HUES64 (cell line): ENCODE results near the gene MRC1.

Source experiments
- H3K27ac ChIP-seq: 2 replicates; pipeline ENCODE4 v1.7.0; 2013; ENCODE audit warnings: low read depth, low read length, inconsistent platforms
- H3K27me3 ChIP-seq: 2 replicates; pipeline ENCODE4 v1.6.1; 2013; ENCODE audit warnings: mild to moderate bottlenecking, low read length; ENCODE audit not compliant: insufficient read depth
- H3K36me3 ChIP-seq: 2 replicates; pipeline ENCODE4 v1.6.1; 2013; ENCODE audit warnings: mild to moderate bottlenecking, low read length; ENCODE audit not compliant: insufficient read depth
- H3K4me1 ChIP-seq: 2 replicates; pipeline ENCODE4 v1.6.1; 2013; ENCODE audit warnings: mild to moderate bottlenecking, low read length, moderate library complexity; ENCODE audit not compliant: insufficient read depth
- H3K4me3 ChIP-seq: 2 replicates; pipeline ENCODE4 v1.5.1; 2013; ENCODE audit warnings: mild to moderate bottlenecking, low read length, moderate library complexity
- H3K9ac ChIP-seq: 2 replicates; pipeline ENCODE4 v1.6.1; 2013; ENCODE audit warnings: mild to moderate bottlenecking, low read depth, low read length
- H3K9me3 ChIP-seq: 2 replicates; pipeline ENCODE4 v1.6.1; 2013; ENCODE audit warnings: low read depth, low read length; ENCODE audit not compliant: insufficient read depth
- WGBS: fragments of 150-250, 120-280 bp; methylation state at CpG from one replicate; pipeline ENCODE4 v1.1.7; 2013; ENCODE audit warnings: missing lambda C conversion rate; 5-methylcytosine and 5-hydroxymethylcytosine counted together

The MRC1 gene

GRCh38 chr10:17906002-17906401 is 96.9 kb downstream of the MRC1 start:
- no peaks in the 10 kb centered on the region for H3K27me3 ChIP-seq
- H3K27ac ChIP-seq, result no peak overlapping the region
- H3K4me3 ChIP-seq, result no peak overlapping the region
- no peaks in the 10 kb centered on the region; the same call in 1 of the 2 replicates for H3K4me1 ChIP-seq
- no peak overlapping the region for H3K9ac ChIP-seq
- no peaks in the 10 kb centered on the region for H3K36me3 ChIP-seq
- WGBS, result 86% methylated on average over 1 of the region's 1 CpG
- H3K9me3 ChIP-seq, result no peaks in the 10 kb centered on the region

GRCh38 chr10:17907641-17908040 is 98.5 kb downstream of the MRC1 start:
- Histone ChIP-seq H3K27me3 (no peaks in the 10 kb centered on the region), H3K9me3 (no peaks in the 10 kb centered on the region), H3K27ac (no peak overlapping the region), H3K4me3 (no peak overlapping the region), H3K36me3 (no peaks in the 10 kb centered on the region), H3K4me1 (no peaks in the 10 kb centered on the region; the same call in 1 of the 2 replicates), H3K9ac (no peak overlapping the region)
- 89% methylated on average over 4 of the region's 4 CpGs for WGBS

DNA sequence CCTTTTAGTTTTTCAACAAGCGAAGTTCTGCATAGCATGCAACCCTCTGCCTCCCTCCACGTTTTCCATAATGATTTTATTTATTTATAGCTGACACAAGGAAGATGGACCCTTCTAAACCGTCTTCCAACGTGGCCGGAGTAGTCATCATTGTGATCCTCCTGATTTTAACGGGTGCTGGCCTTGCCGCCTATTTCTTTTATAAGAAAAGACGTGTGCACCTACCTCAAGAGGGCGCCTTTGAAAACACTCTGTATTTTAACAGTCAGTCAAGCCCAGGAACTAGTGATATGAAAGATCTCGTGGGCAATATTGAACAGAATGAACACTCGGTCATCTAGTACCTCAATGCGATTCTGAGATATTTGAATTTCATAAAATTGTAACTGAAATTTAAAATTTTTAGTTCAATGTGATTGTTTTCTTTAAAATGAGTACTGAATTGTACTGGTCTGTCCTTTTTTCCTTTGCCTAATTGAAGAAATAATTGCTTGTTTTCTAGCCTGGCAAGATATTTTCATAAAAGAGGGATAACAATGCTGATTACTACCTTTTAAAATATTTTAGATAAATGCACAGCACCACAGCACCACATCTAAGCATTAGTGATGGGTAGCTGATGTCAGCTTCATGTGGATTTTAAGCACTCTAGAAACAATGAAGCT is 101.1 kb downstream of the MRC1 start:
- H3K4me1 ChIP-seq, result no peaks in the 10 kb centered on the region; the same call in 1 of the 2 replicates
- H3K27me3 ChIP-seq, result no peaks in the 10 kb centered on the region
- H3K36me3 ChIP-seq, result no peaks in the 10 kb centered on the region
- no peak overlapping the region for H3K27ac ChIP-seq
- H3K9ac ChIP-seq, result no peak overlapping the region
- H3K4me3 ChIP-seq, result no peak overlapping the region
- H3K9me3 ChIP-seq, result no peaks in the 10 kb centered on the region
- 41% methylated on average over 12 of the region's 12 CpGs for WGBS

DNA sequence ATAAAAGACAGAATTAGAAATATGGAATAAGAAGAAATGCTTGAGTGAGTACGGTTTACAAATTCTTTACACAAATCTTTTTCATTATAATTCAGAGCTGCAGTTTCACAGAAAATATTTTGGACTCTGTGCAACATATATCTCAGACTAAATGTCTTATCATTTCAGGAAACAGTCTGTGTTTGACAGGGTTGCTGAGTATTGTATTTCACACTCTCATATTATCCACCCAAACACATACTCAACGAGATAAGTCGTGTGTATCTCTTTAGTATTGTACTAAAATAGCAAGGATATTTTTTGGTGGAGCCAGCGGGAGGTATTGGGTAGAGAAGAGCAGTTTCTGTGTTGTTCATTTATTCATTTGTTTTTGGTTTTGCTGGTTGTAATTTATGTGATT is 103.6 kb downstream of the MRC1 start:
- no peak overlapping the region for H3K9ac ChIP-seq
- 94% methylated on average over 2 of the region's 4 CpGs for WGBS
- H3K9me3 ChIP-seq, result no peaks in the 10 kb centered on the region
- no peak overlapping the region for H3K4me3 ChIP-seq
- no peaks in the 10 kb centered on the region for H3K36me3 ChIP-seq
- no peaks in the 10 kb centered on the region for H3K27me3 ChIP-seq
- H3K4me1 ChIP-seq, result no peaks in the 10 kb centered on the region; the same call in 1 of the 2 replicates
- H3K27ac ChIP-seq, result no peak overlapping the region

GRCh38 chr10:17913604-17914003 is 104.5 kb downstream of the MRC1 start:
- Histone ChIP-seq H3K36me3 (no peaks in the 10 kb centered on the region), H3K4me1 (no peaks in the 10 kb centered on the region), H3K4me3 (no peak overlapping the region), H3K9me3 (no peaks in the 10 kb centered on the region), H3K9ac (no peak overlapping the region), H3K27me3 (no peaks in the 10 kb centered on the region), H3K27ac (no peak overlapping the region)
- WGBS, result 92% methylated on average over 4 of the region's 5 CpGs

- H3K4me3 ChIP-seq, result no peak overlapping the region
- H3K4me1 ChIP-seq, result no peaks in the 10 kb centered on the region
- WGBS, result 85% methylated on average over 5 of the region's 5 CpGs
- H3K9me3 ChIP-seq, result no peaks in the 10 kb centered on the region
- H3K27me3 ChIP-seq, result no peaks in the 10 kb centered on the region
- no peak overlapping the region for H3K9ac ChIP-seq
- no peak overlapping the region for H3K27ac ChIP-seq
- H3K36me3 ChIP-seq, result no peaks in the 10 kb centered on the region
These were observed 105.3 kb downstream of the MRC1 start for GRCh38 chr10:17914169-17915045.

GRCh38 chr10:17915181-17915580 is 106.0 kb downstream of the MRC1 start:
- Histone ChIP-seq H3K9ac (no peak overlapping the region), H3K9me3 (no peaks in the 10 kb centered on the region), H3K36me3 (no peaks in the 10 kb centered on the region), H3K4me1 (no peaks in the 10 kb centered on the region), H3K4me3 (no peak overlapping the region), H3K27ac (no peak overlapping the region), H3K27me3 (no peaks in the 10 kb centered on the region)
- WGBS, result 92% methylated on average over 3 of the region's 4 CpGs

GRCh38 chr10:17918187-17918903 is 109.2 kb downstream of the MRC1 start:
- Histone ChIP-seq H3K4me3 (no peak overlapping the region), H3K36me3 (no peaks in the 10 kb centered on the region), H3K27ac (no peak overlapping the region), H3K9me3 (no peaks in the 10 kb centered on the region), H3K4me1 (no peaks in the 10 kb centered on the region), H3K9ac (no peak overlapping the region), H3K27me3 (no peaks in the 10 kb centered on the region)
- WGBS, result 89% methylated on average over 11 of the region's 12 CpGs

GRCh38 chr10:17921378-17921777 is 112.2 kb downstream of the MRC1 start:
- WGBS, result 93% methylated on average over 3 of the region's 3 CpGs
- Histone ChIP-seq H3K9me3 (no peaks in the 10 kb centered on the region), H3K4me3 (no peak overlapping the region), H3K4me1 (no peaks in the 10 kb centered on the region), H3K27ac (no peak overlapping the region), H3K9ac (no peak overlapping the region), H3K36me3 (no peaks in the 10 kb centered on the region), H3K27me3 (no peaks in the 10 kb centered on the region)

GRCh38 chr10:17923728-17924127 is 114.6 kb downstream of the MRC1 start:
- H3K9me3 ChIP-seq, result no peaks in the 10 kb centered on the region
- H3K4me3 ChIP-seq, result no peak overlapping the region
- H3K27me3 ChIP-seq, result no peaks in the 10 kb centered on the region
- H3K27ac ChIP-seq, result no peak overlapping the region
- no peaks in the 10 kb centered on the region for H3K36me3 ChIP-seq
- no peaks in the 10 kb centered on the region for H3K4me1 ChIP-seq
- 85% methylated on average over 4 of the region's 4 CpGs for WGBS
- no peak overlapping the region for H3K9ac ChIP-seq
